ENCODE measurements around the gene HERPUD1.

HERPUD1 gene

GRCh38 chr16:56938664-56939513 is 6.9 kb downstream of the HERPUD1 start:
- H3K4me3 ChIP-seq (ENCODE audit: low read length), result no peak overlapping the region
- H3K36me3 ChIP-seq (ENCODE audit: control insufficient read depth, insufficient read depth, low read length, severe bottlenecking), result peaks cover 90% of the 10 kb centered on the region
- DNase-seq (ENCODE audit: low read depth), result no peak

DNA sequence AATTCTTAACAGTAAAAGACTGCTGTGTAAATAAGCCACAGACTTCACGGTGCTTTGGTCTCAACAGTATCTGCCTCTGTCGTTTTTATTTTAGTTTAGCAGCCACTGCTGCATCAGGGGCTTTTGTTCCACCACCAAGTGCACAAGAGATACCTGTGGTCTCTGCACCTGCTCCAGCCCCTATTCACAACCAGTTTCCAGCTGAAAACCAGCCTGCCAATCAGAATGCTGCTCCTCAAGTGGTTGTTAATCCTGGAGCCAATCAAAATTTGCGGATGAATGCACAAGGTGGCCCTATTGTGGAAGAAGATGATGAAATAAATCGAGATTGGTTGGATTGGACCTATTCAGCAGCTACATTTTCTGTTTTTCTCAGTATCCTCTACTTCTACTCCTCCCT is 7.9 kb downstream of the HERPUD1 start:
- H3K9me3 ChIP-seq (ENCODE audit: control insufficient read depth, low read length), result no peaks in the 10 kb centered on the region
- H3K27me3 ChIP-seq (replicated peaks; ENCODE audit: control insufficient read depth, insufficient read depth, low read length), result no peaks in the 10 kb centered on the region
- H3K4me3 ChIP-seq (ENCODE audit: low read length), result no peak overlapping the region
- peaks cover 99% of the 10 kb centered on the region for H3K36me3 ChIP-seq (ENCODE audit: control insufficient read depth, insufficient read depth, low read length, severe bottlenecking)
- H3K4me1 ChIP-seq (ENCODE audit: control insufficient read depth, insufficient read depth, low read length), result peaks cover 20% of the 10 kb centered on the region
- no peak for DNase-seq (ENCODE audit: low read depth)
- H3K9ac ChIP-seq (ENCODE audit: low read length), result no peak overlapping the region

More at GRCh38 chr16:56938664-56939513, 6.9 kb downstream of the HERPUD1 start:
- Histone ChIP-seq H3K4me1 (ENCODE audit: control insufficient read depth, insufficient read depth, low read length) (peaks cover 24% of the 10 kb centered on the region), H3K9ac (ENCODE audit: low read length) (no peak overlapping the region), H3K27me3 (replicated peaks; ENCODE audit: control insufficient read depth, insufficient read depth, low read length) (no peaks in the 10 kb centered on the region), H3K9me3 (ENCODE audit: control insufficient read depth, low read length) (no peaks in the 10 kb centered on the region)

DNA sequence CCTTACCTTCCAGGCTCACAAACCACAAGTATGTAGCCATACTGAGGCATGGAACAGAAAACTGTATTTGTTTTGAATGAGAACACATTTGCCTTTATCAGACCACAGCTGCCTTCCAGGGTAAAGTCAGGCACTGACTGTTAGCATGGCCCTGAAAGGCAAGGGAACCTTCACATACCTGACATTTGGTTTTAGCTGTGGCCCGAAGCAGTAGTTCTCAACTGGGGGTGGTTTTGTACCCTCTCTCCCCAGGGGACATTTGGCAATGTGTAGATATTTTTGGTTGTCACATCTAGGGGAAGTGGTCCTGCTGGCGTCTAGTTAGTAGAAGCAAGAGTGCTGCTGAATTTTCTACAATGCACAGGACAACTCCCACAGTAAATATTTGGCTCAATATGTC is 9.2 kb downstream of the HERPUD1 start:
- Histone ChIP-seq H3K9me3 (ENCODE audit: control insufficient read depth, low read length) (no peaks in the 10 kb centered on the region), H3K4me1 (ENCODE audit: control insufficient read depth, insufficient read depth, low read length) (peaks cover 14% of the 10 kb centered on the region), H3K27me3 (replicated peaks; ENCODE audit: control insufficient read depth, insufficient read depth, low read length) (no peaks in the 10 kb centered on the region), H3K9ac (ENCODE audit: low read length) (no peak overlapping the region), H3K36me3 (ENCODE audit: control insufficient read depth, insufficient read depth, low read length, severe bottlenecking) (peaks cover 95% of the 10 kb centered on the region), H3K4me3 (ENCODE audit: low read length) (no peak overlapping the region)
- no peak for DNase-seq (ENCODE audit: low read depth)

DNA sequence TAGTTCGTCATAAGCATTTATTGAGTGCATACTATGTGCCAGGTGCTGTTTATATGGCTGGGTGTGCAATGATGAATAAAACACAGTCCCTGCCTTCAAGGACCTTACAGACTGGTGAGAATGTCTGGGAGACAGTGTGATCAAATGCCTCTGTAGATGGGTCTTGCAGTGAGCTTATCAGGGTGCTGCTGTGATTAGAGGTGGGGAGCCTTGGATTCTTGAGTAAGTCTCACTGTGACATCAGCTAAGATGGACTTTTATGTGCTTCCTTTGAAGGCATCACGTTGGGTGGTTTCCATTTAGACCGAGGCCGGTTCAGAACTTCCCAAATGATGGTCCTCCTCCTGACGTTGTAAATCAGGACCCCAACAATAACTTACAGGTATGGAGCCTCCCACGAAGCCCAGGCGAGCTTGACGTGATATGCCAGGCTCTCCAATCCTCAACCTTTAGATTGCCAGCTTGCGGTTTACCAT is 10.0 kb downstream of the HERPUD1 start:
- H3K4me1 ChIP-seq (ENCODE audit: control insufficient read depth, insufficient read depth, low read length), result peaks cover 8% of the 10 kb centered on the region
- H3K4me3 ChIP-seq (ENCODE audit: low read length), result no peak overlapping the region
- H3K9ac ChIP-seq (ENCODE audit: low read length), result no peak overlapping the region
- H3K36me3 ChIP-seq (ENCODE audit: control insufficient read depth, insufficient read depth, low read length, severe bottlenecking), result peaks cover 91% of the 10 kb centered on the region
- no peaks in the 10 kb centered on the region for H3K9me3 ChIP-seq (ENCODE audit: control insufficient read depth, low read length)
- H3K27me3 ChIP-seq (replicated peaks; ENCODE audit: control insufficient read depth, insufficient read depth, low read length), result no peaks in the 10 kb centered on the region
- DNase-seq (ENCODE audit: low read depth), result no peak

- DNase-seq (ENCODE audit: low read depth), result no peak
- Histone ChIP-seq H3K27me3 (replicated peaks; ENCODE audit: control insufficient read depth, insufficient read depth, low read length) (no peaks in the 10 kb centered on the region), H3K36me3 (ENCODE audit: control insufficient read depth, insufficient read depth, low read length, severe bottlenecking) (peaks cover 71% of the 10 kb centered on the region), H3K4me1 (ENCODE audit: control insufficient read depth, insufficient read depth, low read length) (peaks cover 15% of the 10 kb centered on the region), H3K9me3 (ENCODE audit: control insufficient read depth, low read length) (no peaks in the 10 kb centered on the region), H3K4me3 (ENCODE audit: low read length) (no peak overlapping the region), H3K9ac (ENCODE audit: low read length) (no peak overlapping the region)
Measured at GRCh38 chr16:56943761-56944375, 11.9 kb downstream of the HERPUD1 start.

- peaks cover 58% of the 10 kb centered on the region for H3K36me3 ChIP-seq (ENCODE audit: control insufficient read depth, insufficient read depth, low read length, severe bottlenecking)
- H3K4me1 ChIP-seq (ENCODE audit: control insufficient read depth, insufficient read depth, low read length), result peaks cover 15% of the 10 kb centered on the region
- no peak for DNase-seq (ENCODE audit: low read depth)
- H3K27me3 ChIP-seq (replicated peaks; ENCODE audit: control insufficient read depth, insufficient read depth, low read length), result no peaks in the 10 kb centered on the region
- no peak overlapping the region for H3K4me3 ChIP-seq (ENCODE audit: low read length)
- no peaks in the 10 kb centered on the region for H3K9me3 ChIP-seq (ENCODE audit: control insufficient read depth, low read length)
- H3K9ac ChIP-seq (ENCODE audit: low read length), result no peak overlapping the region
Measured at GRCh38 chr16:56944954-56945839, 13.3 kb downstream of the HERPUD1 start.

- no peaks in the 10 kb centered on the region for H3K9me3 ChIP-seq (ENCODE audit: control insufficient read depth, low read length)
- peaks cover 15% of the 10 kb centered on the region for H3K4me1 ChIP-seq (ENCODE audit: control insufficient read depth, insufficient read depth, low read length)
- peaks cover 50% of the 10 kb centered on the region for H3K36me3 ChIP-seq (ENCODE audit: control insufficient read depth, insufficient read depth, low read length, severe bottlenecking)
- no peak overlapping the region for H3K4me3 ChIP-seq (ENCODE audit: low read length)
- H3K9ac ChIP-seq (ENCODE audit: low read length), result no peak overlapping the region
- H3K27me3 ChIP-seq (replicated peaks; ENCODE audit: control insufficient read depth, insufficient read depth, low read length), result no peaks in the 10 kb centered on the region
- DNase-seq (ENCODE audit: low read depth), result no peak
Measured at GRCh38 chr16:56945847-56946527, 14.0 kb downstream of the HERPUD1 start.

DNA sequence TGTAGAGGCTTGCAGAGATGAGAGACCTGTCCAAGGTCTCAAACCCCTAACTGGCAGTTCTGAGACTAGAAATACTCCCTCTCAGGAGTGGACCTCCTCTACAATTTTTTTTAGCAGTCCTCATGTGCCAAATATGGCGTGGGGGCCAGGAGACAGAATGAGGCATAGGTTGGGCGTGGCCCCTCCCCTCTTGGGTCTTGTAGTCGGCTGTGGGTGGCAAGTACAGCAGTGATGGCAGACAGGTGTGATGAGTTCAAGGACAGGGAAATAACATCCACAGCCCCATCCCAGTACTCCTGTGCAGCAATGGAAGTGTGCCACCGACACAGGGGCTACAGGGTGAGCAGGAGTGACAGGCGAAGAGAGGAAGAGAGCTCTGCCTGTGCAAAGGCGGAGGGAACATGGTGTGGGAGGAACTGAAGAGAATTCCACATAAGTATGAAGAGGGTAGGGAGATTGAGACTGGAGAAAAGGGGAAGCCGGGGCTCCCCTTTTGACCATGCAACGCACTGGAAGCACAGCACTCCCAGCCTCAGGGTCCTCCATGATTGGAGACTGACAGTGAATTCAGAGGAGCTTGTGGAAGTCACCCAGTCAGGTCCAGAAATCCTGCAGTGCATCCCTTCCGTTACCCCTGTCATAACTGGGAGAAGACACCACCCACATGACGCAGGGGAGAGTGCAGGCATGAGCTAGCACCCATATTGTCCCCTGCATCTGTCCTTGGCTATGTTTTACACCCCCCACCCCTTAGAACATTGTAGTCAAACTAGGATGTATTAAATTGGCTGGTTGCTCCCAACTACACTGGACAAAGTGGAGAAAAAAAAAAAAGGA is 15.0 kb downstream of the HERPUD1 start:
- Histone ChIP-seq H3K4me1 (ENCODE audit: control insufficient read depth, insufficient read depth, low read length) (peaks cover 15% of the 10 kb centered on the region), H3K9me3 (ENCODE audit: control insufficient read depth, low read length) (no peaks in the 10 kb centered on the region), H3K4me3 (ENCODE audit: low read length) (no peak overlapping the region), H3K9ac (ENCODE audit: low read length) (no peak overlapping the region), H3K27me3 (replicated peaks; ENCODE audit: control insufficient read depth, insufficient read depth, low read length) (no peaks in the 10 kb centered on the region), H3K36me3 (ENCODE audit: control insufficient read depth, insufficient read depth, low read length, severe bottlenecking) (peaks cover 40% of the 10 kb centered on the region)
- no peak for DNase-seq (ENCODE audit: low read depth)

DNA sequence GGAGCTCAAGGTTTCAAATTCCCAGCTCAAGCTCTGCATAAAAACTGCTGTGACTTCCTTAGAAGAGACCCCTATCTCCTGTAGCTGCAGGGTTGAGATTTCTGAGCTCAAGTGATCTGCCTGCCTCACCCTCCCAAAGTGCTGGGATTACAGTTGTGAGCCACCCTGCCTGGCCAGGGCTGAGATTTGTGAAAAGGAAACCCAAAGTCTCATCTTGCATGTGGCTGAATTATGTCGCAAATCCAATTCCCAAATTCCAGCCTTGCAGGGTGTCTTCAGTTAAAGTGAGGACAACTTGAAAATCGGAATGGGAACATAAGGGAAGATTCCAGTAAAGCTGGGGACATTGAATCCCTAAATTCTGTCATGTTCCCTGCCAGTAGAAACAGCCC is 15.7 kb downstream of the HERPUD1 start:
- Histone ChIP-seq H3K9me3 (ENCODE audit: control insufficient read depth, low read length) (no peaks in the 10 kb centered on the region), H3K4me1 (ENCODE audit: control insufficient read depth, insufficient read depth, low read length) (peaks cover 15% of the 10 kb centered on the region), H3K36me3 (ENCODE audit: control insufficient read depth, insufficient read depth, low read length, severe bottlenecking) (peaks cover 34% of the 10 kb centered on the region), H3K4me3 (ENCODE audit: low read length) (no peak overlapping the region), H3K9ac (ENCODE audit: low read length) (no peak overlapping the region), H3K27me3 (replicated peaks; ENCODE audit: control insufficient read depth, insufficient read depth, low read length) (no peaks in the 10 kb centered on the region)
- no peak for DNase-seq (ENCODE audit: low read depth)

- Histone ChIP-seq H3K36me3 (ENCODE audit: control insufficient read depth, insufficient read depth, low read length, severe bottlenecking) (peaks cover 28% of the 10 kb centered on the region), H3K4me3 (ENCODE audit: low read length) (no peak overlapping the region), H3K9ac (ENCODE audit: low read length) (no peak overlapping the region), H3K27me3 (replicated peaks; ENCODE audit: control insufficient read depth, insufficient read depth, low read length) (no peaks in the 10 kb centered on the region), H3K4me1 (ENCODE audit: control insufficient read depth, insufficient read depth, low read length) (peaks cover 15% of the 10 kb centered on the region), H3K9me3 (ENCODE audit: control insufficient read depth, low read length) (no peaks in the 10 kb centered on the region)
- no peak for DNase-seq (ENCODE audit: low read depth)
Measured at GRCh38 chr16:56948234-56948633, 16.3 kb downstream of the HERPUD1 start.

Data from adipocyte (in vitro differentiated cells).